ENCODE results near the gene PBX1.

PBX1 gene

DNA sequence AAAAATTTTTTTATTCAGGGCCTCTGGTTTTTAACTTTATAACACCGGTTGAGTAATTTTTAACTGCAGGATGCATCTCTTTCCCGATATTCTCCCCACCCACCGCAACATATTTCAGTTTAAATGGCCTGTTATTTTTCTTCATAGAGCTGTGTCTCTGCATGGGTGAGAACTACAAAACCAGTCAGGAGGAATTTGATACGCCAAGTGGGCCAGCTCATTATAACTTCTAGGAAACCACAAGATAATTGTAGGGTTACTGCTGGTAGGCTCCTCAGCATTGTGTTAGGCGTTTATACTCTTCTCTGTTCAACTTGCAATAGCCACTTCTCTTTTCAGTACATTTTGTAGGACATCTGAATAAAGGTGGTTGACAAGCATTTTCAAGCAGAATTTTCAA is 169.7 kb downstream of the PBX1 start:
- POLR2A ChIA-PET = no interaction called here
- Histone ChIP-seq H3K27ac (ENCODE audit: extremely low read depth, low read depth, low read length) (no peak overlapping the region), H3K9me3 (ENCODE audit: control insufficient read depth, insufficient read depth, low read depth, low read length) (no peaks in the 10 kb centered on the region), H3K4me1 (ENCODE audit: control insufficient read depth, insufficient read depth, low read length) (peaks cover 7% of the 10 kb centered on the region; the same call in 1 of the 2 replicates), H3K36me3 (ENCODE audit: control insufficient read depth in 2 of 2, insufficient read depth in 1 of 2, low read length in 2 of 2) (no peaks in the 10 kb centered on the region), H3K4me3 (ENCODE audit: low read depth, low read length) (no peak overlapping the region)
- CTCF ChIA-PET = interaction anchor here (1.0 kb wide), 1 partner anchor 45 kb away, joined by 3 read pairs; no protein-coding TSS in a partner anchor
- TF ChIP-seq ZNF629 (tag by site-specific recombination; IDR thresholded peaks at IDR 0.05) (peak; percentile 53; the same call in 1 of the 2 replicates), TRIM28 (IDR thresholded peaks at IDR 0.05; ENCODE audit: borderline replicate concordance, low read length) (peak; percentile 24; the same call in 1 of the 2 replicates), ZNF660 (tag by site-specific recombination; IDR thresholded peaks at IDR 0.05) (peak; percentile 87; the same call in 1 of the 2 replicates), ZNF600 (tag by site-specific recombination; IDR thresholded peaks at IDR 0.05) (peak; percentile 50; the same call in 1 of the 2 replicates), ZNF623 (tag by site-specific recombination; IDR thresholded peaks at IDR 0.05) (no peak), ZNF561 (tag by site-specific recombination; IDR thresholded peaks at IDR 0.05; ENCODE audit: borderline replicate concordance) (peak; percentile 83), ZNF184 (tag by site-specific recombination; IDR thresholded peaks at IDR 0.05) (0 out of 2 replicates have a peak, but pooled peaks have one; percentile 12), ZBTB17 (tag by site-specific recombination; IDR thresholded peaks at IDR 0.05) (0 out of 2 replicates have a peak, but pooled peaks have one; percentile 39), OSR2 (tag by site-specific recombination; IDR thresholded peaks at IDR 0.05) (peak; percentile 77; the same call in 1 of the 2 replicates), ZNF692 (tag by site-specific recombination; IDR thresholded peaks at IDR 0.05) (peak; percentile 67; the same call in 1 of the 2 replicates), ZEB2 (tag by site-specific recombination; IDR thresholded peaks at IDR 0.05) (peak; percentile 80), ZIC2 (tag by site-specific recombination; IDR thresholded peaks at IDR 0.05) (peak; percentile 27; the same call in 1 of the 2 replicates), GFI1B (tag by site-specific recombination; IDR thresholded peaks at IDR 0.05) (no peak), ZSCAN30 (tag by site-specific recombination; IDR thresholded peaks at IDR 0.05) (peak; percentile 57; the same call in 1 of the 2 replicates), IKZF3 (tag by site-specific recombination; IDR thresholded peaks at IDR 0.05) (peak; percentile 72), ZNF24 (tag by site-specific recombination; IDR thresholded peaks at IDR 0.05) (0 out of 2 replicates have a peak, but pooled peaks have one; percentile 28), MEIS1 (CRISPR knock-in tag; IDR thresholded peaks at IDR 0.05; ENCODE audit: borderline replicate concordance) (no peak), GLIS1 (tag by site-specific recombination; IDR thresholded peaks at IDR 0.05) (peak; percentile 91), ZNF174 (tag by site-specific recombination; IDR thresholded peaks at IDR 0.05) (no peak), ZFHX2 (tag by site-specific recombination; conservative IDR thresholded peaks at IDR 0.05) (peak; percentile 36; the same call in 1 of the 2 replicates)
- TF ChIP-seq, protein P1, sequence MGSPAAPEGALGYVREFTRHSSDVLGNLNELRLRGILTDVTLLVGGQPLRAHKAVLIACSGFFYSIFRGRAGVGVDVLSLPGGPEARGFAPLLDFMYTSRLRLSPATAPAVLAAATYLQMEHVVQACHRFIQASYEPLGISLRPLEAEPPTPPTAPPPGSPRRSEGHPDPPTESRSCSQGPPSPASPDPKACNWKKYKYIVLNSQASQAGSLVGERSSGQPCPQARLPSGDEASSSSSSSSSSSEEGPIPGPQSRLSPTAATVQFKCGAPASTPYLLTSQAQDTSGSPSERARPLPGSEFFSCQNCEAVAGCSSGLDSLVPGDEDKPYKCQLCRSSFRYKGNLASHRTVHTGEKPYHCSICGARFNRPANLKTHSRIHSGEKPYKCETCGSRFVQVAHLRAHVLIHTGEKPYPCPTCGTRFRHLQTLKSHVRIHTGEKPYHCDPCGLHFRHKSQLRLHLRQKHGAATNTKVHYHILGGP (tag by site-specific recombination; IDR thresholded peaks at IDR 0.05) = peak; percentile 100
- TF ChIP-seq, protein P2, sequence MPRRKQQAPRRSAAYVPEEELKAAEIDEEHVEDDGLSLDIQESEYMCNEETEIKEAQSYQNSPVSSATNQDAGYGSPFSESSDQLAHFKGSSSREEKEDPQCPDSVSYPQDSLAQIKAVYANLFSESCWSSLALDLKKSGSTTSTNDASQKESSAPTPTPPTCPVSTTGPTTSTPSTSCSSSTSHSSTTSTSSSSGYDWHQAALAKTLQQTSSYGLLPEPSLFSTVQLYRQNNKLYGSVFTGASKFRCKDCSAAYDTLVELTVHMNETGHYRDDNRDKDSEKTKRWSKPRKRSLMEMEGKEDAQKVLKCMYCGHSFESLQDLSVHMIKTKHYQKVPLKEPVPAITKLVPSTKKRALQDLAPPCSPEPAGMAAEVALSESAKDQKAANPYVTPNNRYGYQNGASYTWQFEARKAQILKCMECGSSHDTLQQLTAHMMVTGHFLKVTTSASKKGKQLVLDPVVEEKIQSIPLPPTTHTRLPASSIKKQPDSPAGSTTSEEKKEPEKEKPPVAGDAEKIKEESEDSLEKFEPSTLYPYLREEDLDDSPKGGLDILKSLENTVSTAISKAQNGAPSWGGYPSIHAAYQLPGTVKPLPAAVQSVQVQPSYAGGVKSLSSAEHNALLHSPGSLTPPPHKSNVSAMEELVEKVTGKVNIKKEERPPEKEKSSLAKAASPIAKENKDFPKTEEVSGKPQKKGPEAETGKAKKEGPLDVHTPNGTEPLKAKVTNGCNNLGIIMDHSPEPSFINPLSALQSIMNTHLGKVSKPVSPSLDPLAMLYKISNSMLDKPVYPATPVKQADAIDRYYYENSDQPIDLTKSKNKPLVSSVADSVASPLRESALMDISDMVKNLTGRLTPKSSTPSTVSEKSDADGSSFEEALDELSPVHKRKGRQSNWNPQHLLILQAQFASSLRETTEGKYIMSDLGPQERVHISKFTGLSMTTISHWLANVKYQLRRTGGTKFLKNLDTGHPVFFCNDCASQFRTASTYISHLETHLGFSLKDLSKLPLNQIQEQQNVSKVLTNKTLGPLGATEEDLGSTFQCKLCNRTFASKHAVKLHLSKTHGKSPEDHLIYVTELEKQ (tag by site-specific recombination; IDR thresholded peaks at IDR 0.05; ENCODE audit: borderline replicate concordance) = no peak
- TF ChIP-seq, protein P3, sequence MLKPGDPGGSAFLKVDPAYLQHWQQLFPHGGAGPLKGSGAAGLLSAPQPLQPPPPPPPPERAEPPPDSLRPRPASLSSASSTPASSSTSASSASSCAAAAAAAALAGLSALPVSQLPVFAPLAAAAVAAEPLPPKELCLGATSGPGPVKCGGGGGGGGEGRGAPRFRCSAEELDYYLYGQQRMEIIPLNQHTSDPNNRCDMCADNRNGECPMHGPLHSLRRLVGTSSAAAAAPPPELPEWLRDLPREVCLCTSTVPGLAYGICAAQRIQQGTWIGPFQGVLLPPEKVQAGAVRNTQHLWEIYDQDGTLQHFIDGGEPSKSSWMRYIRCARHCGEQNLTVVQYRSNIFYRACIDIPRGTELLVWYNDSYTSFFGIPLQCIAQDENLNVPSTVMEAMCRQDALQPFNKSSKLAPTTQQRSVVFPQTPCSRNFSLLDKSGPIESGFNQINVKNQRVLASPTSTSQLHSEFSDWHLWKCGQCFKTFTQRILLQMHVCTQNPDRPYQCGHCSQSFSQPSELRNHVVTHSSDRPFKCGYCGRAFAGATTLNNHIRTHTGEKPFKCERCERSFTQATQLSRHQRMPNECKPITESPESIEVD (tag by site-specific recombination; IDR thresholded peaks at IDR 0.05) = peak; percentile 96
- TF ChIP-seq, protein P4, sequence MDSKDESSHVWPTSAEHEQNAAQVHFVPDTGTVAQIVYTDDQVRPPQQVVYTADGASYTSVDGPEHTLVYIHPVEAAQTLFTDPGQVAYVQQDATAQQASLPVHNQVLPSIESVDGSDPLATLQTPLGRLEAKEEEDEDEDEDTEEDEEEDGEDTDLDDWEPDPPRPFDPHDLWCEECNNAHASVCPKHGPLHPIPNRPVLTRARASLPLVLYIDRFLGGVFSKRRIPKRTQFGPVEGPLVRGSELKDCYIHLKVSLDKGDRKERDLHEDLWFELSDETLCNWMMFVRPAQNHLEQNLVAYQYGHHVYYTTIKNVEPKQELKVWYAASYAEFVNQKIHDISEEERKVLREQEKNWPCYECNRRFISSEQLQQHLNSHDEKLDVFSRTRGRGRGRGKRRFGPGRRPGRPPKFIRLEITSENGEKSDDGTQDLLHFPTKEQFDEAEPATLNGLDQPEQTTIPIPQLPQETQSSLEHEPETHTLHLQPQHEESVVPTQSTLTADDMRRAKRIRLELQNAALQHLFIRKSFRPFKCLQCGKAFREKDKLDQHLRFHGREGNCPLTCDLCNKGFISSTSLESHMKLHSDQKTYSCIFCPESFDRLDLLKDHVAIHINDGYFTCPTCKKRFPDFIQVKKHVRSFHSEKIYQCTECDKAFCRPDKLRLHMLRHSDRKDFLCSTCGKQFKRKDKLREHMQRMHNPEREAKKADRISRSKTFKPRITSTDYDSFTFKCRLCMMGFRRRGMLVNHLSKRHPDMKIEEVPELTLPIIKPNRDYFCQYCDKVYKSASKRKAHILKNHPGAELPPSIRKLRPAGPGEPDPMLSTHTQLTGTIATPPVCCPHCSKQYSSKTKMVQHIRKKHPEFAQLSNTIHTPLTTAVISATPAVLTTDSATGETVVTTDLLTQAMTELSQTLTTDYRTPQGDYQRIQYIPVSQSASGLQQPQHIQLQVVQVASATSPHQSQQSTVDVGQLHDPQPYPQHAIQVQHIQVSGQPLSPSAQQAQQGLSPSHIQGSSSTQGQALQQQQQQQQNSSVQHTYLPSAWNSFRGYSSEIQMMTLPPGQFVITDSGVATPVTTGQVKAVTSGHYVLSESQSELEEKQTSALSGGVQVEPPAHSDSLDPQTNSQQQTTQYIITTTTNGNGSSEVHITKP (tag by site-specific recombination; IDR thresholded peaks at IDR 0.05) = peak; percentile 90
- TF ChIP-seq, protein P5, sequence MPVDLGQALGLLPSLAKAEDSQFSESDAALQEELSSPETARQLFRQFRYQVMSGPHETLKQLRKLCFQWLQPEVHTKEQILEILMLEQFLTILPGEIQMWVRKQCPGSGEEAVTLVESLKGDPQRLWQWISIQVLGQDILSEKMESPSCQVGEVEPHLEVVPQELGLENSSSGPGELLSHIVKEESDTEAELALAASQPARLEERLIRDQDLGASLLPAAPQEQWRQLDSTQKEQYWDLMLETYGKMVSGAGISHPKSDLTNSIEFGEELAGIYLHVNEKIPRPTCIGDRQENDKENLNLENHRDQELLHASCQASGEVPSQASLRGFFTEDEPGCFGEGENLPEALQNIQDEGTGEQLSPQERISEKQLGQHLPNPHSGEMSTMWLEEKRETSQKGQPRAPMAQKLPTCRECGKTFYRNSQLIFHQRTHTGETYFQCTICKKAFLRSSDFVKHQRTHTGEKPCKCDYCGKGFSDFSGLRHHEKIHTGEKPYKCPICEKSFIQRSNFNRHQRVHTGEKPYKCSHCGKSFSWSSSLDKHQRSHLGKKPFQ (tag by site-specific recombination; IDR thresholded peaks at IDR 0.05) = peak; percentile 72
